D721Med (cell line): ENCODE results near the gene ATP2B2.

Source experiments
- DNase-seq: peaks from one replicate; pipeline ENCODE4 v3.0.0; 2011; ENCODE audit warnings: low spot score; ENCODE audit not compliant: insufficient read length
- FAIRE-seq: peaks from 2 replicates; lab custom pipeline; 2011; peaks lifted over from hg19 to GRCh38; lab: Jason Lieb, UNC
- TF ChIP-seq, protein P1 (sequence below): IDR thresholded peaks from 2 replicates; pipeline ENCODE4 v1.5.1; 2012; ENCODE audit warnings: mild to moderate bottlenecking, control low read depth; ENCODE audit not compliant: insufficient read depth; ENCODE audit errors: missing control alignments

The ATP2B2 gene

DNA sequence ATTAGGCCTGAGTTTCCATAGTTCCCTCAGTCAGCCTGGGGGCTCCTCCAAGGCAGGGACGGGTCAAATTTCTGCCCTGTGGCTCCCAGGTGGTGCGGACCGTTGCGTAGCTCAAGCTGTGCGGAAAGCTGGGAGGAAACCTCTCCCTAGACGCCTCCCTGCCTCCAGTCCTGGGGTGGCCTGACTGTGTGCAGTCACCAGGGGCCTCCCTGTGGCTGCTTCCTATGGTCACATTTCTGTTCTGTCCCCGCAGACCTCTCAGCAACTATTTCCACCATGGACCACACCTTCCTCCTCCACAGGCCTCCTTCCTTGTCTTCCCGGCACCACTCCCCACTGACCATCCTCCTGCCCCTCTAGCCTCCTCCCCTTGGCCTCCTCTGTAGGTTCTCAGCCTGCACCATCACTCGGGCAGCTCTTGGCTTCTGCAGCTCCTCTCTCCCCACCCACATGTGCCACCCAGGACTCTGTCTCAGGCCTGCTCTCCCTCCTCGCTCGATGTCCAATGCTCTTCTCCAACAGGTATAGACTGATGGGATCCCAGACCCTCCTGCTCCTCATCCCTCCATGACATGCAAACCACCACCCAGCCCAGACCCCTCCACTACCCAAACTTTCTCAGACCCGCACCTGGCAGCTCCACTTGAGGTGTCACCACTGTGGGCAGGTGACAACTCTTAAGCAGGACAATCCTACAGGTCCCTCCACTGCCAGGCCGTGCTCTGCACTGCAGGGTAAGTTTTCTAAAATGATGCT is 157.6 kb downstream of the ATP2B2 start:
- DNase-seq: no peak
- no peak for FAIRE-seq
- TF ChIP-seq, protein P1, sequence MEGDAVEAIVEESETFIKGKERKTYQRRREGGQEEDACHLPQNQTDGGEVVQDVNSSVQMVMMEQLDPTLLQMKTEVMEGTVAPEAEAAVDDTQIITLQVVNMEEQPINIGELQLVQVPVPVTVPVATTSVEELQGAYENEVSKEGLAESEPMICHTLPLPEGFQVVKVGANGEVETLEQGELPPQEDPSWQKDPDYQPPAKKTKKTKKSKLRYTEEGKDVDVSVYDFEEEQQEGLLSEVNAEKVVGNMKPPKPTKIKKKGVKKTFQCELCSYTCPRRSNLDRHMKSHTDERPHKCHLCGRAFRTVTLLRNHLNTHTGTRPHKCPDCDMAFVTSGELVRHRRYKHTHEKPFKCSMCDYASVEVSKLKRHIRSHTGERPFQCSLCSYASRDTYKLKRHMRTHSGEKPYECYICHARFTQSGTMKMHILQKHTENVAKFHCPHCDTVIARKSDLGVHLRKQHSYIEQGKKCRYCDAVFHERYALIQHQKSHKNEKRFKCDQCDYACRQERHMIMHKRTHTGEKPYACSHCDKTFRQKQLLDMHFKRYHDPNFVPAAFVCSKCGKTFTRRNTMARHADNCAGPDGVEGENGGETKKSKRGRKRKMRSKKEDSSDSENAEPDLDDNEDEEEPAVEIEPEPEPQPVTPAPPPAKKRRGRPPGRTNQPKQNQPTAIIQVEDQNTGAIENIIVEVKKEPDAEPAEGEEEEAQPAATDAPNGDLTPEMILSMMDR: no peak

DNA sequence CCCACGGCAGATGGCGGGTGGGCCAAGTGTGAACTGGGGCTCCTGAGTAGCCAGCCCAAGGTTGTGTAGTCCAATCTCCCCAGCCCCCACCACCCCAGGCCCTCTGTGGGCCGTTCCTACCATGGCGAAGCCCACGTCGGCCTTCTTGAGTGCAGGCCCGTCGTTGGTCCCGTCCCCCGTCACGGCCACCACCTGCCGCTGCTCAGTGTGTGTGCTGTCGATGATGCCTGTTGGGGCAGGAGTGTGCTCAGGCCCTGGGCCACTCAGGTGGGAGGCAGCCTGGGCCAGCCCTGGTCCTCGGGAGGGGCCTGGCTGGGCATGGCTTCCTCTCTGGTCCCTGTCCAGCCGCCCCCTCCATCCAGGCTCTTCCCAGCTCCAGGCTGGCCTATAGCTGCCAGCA is 159.5 kb downstream of the ATP2B2 start:
- TF ChIP-seq, protein P1: no peak
- FAIRE-seq (no peak), DNase-seq (no peak)

DNA sequence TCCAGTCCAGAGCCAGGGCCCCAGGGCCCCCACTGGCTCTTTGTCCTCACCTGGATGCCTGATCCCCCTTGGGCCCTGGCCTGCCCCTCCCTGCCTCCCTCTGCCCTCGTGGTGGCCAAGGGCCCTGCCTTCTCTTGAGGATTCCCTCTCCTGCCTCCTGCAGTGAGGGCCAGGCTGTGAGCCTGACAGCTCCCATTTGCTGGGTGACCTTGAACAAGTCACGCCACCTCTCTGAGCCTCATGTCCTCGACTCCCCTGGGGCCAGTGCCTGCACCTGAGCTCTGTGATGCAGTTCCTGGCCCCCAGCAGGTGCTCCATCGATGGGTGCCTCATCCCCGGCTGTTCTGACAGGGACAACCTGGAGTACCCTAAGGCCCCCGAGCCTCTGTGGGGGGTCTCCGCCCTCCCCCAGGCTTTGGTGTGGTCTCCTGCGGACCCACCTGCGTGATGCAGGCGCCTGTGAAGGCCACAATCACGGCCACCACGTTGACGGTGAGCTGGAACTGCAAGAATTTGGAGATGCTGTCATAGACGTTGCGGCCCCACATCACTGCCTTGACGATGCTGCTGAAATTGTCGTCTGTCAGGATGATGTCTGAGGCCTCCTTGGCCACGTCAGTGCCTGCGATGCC is 160.3 kb downstream of the ATP2B2 start:
- DNase-seq (no peak), FAIRE-seq (no peak)
- TF ChIP-seq, protein P1: no peak

DNA sequence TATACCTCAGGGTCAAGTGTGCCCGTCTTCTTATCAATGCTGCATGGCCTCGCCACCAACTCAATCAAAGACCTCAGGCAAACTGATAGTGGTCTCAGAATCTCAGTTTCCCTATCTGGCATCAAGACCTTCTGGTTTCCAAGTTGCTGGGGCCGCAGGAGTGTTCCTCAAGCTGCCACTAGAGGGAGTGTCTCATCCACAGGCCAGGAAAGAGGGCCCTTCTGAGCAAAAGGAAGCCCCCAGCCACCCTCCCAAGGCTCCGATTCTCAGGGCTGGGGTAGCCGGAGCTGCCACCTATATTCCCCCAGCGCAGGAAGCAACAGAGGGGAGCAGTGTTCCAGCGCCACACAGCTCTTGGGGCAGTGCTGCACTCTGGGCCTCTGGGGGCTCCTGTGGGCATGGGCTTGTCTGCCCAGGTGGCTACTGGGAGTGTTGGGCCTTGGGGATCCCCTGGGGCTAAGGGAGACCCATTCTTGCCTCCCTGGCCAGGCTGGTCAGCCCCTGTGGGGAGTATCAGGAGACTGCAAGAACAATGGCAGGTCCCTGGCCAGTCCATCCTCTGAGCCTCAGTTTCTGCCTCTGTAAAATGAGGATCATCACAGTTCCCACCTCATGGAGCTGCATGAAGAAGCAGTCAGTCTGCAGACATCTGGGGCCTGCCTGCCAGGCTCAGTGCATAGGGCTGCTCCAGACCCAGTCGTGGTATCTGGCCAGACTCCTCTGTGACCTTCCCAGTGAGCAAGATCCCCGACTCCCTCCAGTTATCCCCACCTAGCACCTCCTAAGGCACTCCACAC is 161.0 kb downstream of the ATP2B2 start:
- FAIRE-seq: no peak
- DNase-seq: peak; percentile 82

DNA sequence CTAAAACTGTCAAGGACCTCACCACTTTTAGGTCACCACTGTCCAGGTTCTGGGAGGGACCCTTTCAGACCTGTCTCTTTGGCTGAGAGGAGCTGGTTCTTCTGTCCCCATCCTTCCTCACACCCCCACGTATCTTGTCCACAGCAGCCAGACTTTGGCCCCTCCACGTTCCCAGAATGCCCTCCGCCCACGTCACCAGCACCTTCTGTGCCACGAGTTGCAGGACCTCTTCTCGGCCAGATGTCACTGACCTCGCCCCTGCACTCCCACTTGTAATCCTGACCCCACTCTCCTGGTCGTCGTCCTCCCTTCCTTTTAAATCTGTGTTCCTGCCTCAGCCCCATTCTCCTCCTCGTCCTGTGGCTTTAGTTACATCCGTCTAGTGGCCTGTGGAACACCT is 161.9 kb downstream of the ATP2B2 start:
- TF ChIP-seq, protein P1: no peak
- DNase-seq: no peak
- no peak for FAIRE-seq

More for the DNA sequence above, 161.0 kb downstream of the ATP2B2 start:
- TF ChIP-seq, protein P1: peak; percentile 84

DNA sequence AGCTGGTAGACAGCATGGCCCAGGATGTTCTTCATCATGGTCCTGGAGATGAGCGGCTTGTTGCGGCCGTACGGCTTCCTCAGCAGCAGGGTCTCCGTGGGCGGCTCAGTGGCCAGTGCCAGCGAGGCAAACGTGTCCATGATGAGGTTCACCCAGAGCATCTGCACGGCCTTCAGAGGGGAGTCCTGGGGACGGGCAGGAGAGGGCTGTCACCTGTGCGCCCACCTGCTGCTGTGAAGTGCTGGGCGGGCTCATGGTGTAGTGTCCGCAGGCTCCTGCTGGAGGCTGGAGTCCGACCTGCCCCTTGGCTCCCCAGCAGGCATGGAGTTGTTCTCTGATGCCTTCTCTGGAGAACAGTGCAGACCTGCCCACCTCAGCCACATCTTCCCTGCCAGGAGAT is 162.6 kb downstream of the ATP2B2 start:
- TF ChIP-seq, protein P1: no peak
- no peak for FAIRE-seq

More for the DNA sequence above, 162.6 kb downstream of the ATP2B2 start:
- no peak for DNase-seq
